HG02642 (cell line): ENCODE results near the gene ARAP2.

Source experiments
- ATAC-seq: cut with Tn5 transposase; IDR thresholded peaks from one replicate; pipeline ENCODE4 v1.9.1; 2021; ENCODE audit warnings: mild to moderate bottlenecking; ENCODE audit not compliant: unreplicated experiment, poor library complexity

Gene ARAP2

DNA sequence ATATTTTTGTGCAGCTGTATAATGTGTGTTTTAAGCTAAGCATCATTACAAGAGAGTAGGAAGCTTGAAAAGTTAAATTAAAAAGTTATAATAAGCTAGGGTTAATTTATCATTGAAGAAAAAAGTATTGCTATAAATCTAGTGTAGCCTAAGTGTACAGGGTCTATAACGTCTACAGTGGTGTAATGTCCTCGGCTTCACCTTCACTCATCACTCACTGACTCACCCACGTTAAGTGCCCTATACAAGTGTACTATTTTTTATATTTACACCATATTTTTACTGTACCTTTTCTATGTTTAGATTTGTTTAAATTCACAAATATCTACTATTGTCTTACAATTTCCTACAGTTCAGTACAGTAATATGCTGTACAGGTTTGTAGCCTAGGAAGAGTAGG is 23.5 kb downstream of the ARAP2 start:
- ATAC-seq = no peak

DNA sequence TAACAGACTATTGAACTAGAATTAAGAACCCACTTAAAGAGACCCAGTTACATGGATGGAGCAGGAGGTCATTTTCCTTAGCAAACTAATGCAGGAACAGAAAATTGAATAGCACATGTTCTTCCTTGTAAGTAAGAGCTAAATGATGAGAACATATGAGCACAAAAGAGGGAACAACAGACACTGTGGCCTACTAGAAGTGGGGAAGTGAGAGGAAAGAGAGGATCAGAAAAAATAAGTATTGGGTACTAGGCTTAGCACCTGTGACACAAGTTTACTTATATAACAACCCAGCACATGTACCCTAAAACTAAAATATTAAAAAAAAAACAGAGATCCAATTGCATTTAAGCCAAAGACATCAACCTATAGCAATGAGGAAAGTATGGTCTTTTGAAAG is 26.2 kb downstream of the ARAP2 start:
- peak; percentile 74 for ATAC-seq

DNA sequence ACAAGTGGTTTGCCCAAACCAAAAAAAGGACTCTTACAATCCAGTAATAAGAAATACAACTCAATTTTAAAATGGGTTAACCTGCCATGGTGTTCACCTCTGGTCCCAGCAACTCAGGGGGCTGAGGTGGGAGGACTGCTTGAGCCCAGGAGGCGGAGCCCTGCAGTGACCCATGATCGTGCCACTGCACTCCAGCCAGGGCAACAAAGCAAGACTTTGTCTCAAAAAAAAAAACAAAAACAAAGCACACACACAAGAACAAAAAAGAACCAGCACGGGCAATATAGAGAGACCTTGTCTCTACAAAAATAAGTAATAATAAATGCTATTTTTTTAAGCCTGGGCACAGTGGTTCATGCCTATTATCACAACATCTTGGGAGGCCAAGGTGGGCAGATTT is 28.7 kb downstream of the ARAP2 start:
- ATAC-seq = no peak

DNA sequence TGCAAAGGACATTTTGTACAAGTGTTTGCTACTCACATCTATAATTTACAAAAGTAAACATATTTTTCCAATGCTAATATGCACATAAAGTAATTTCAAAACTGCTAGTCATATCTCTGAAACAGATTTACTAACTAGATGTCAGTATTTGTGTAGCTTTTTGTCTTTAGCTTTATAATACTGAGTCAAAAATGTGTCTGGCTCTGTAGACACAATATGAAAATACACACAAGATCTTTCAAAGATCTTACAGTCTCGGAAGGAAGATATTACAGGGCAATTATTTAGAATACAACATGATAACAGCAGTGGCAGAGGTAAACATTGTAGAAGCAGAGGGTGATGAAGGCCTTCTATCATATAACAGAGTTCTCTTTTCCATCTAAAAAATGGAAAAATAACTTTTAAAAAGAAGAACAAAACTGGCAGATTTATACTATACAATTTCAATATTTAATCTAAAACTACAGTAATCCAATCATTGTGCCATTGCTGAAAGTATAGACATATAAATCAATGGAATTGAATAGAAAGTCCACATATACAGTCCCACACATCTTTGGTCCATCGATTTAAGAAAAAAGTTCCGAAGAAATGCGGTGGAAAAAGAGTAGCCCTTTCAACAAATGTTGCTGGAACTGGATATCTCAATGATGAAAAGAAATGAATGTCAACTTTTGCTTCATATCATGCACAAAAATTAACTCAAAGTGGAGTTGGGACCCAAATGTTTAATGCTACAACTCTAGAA is 29.4 kb downstream of the ARAP2 start:
- ATAC-seq = no peak

DNA sequence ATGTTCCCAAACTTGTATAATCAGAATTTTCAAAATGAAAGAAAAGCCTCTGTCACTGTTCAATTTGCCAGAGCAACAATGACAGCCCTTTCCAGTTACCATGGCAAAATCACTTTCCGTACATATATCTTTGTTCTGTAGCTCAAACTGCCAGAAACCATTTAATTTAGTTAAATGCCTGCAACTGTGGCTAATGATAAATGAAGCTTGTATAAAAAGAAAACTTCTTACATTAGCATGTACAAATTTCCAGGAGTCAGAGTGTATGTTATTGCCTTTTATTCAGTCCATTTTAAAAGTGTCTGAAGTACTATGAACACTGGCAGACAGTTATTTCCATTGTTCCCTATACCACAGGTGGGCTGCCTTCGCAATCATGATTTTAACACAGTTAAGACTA is 30.3 kb downstream of the ARAP2 start:
- no peak for ATAC-seq

DNA sequence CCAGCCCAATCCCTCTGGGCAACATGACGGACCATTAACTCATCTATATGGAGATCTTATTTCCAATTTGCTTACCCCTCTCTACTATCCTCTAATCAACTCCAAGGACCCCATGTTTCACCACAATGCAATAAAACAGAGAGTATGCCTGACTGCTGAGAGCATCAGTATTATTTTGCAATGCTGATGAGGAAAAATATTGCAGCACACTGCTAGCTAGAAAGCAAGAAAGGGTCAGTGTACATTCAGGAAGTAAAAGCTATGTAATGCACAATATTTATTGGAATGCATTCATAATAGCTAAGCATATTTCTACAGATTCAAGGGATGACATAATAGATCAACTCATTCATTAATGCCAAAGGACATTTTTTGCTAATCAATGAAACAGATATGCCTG is 33.2 kb downstream of the ARAP2 start:
- ATAC-seq = no peak

DNA sequence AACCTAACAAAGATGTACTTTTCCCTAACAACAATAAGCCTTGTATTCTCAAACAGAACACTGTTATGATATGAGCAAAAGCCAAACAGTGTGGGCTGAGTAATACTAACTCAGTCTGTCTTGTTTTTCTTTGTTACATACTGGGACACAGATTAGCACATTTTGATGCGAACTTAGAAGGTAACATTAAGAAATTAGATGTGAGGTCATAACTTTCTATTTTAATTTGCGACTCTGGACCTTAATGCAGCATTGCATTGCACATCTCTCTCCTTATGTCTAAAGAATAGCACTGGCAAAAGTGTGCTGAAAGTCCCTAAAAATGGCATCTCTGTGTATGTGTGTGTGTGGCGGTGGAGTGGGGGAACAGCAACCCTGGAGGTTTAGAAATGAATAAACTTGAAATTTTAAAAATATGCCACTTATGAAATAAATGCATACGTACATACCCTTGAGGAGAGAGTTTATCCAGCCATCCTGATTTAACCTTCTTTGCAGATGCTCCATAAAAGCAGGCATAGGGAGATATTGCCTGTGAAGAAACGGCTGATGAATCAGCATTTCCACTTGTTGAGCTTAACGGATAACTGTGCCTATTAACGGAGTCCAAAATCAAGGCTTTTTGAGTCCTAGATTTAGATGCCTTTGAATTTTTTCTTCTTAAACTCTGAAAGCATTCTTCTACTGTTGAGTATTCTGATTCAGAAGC is 34.2 kb downstream of the ARAP2 start:
- peak; percentile 53 for ATAC-seq

DNA sequence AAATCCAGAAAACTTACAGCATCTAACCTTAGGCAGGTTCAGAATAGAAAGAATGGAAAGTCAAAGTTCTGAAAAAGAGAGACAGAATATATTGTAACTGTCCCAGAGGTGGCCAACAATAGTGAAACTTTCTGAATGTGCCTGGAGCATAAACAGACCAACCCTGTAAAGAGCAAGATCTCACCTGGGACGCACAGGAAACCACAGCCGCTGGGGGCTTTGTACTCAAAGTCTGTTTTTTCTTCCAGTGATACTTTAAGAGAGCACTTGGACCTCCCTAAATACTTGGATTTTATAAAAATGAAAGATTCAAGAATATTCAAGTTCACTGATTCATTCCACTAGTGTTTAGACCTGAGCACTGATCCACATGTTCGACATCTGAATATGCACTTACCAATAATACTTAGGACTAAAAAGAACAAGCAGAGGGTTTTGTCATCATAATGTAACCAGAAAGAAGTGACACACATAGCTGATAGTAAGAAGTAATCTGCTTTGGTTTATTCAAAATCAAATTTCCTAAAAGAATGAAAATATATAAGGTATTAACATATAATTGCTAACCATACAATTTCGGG is 35.3 kb downstream of the ARAP2 start:
- peak; percentile 85 for ATAC-seq

DNA sequence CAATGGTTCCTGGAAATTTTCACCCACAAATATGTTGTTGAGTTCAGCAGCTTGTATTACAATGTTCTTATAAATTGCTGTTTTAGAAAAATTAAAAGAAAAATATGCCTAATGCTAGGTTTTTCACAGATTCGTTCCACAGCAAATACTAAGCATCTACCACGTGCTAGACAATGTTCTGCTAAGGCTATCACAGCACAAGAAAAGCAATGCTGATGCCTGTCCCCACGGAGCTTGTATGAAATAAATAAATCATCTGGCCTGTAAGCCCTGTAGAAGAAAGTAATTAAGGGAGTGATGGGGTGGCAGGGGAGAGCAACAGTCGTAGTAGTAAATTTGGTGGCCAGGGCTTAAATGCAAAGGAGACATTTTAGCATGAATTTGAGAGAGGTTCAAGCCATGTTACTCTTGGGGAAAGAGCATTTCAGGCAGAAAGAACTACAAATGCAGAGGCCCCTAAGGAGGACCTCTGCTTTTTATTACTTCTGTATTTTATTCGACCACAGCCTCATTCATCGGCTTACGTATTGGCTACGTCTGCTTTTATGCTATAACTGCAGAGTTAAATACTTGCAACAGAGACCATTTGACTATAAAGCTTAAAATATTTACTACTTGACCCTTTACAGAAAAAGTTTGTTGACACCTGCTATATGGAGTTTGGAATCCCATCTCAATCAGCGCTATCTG is 36.3 kb downstream of the ARAP2 start:
- no peak for ATAC-seq

DNA sequence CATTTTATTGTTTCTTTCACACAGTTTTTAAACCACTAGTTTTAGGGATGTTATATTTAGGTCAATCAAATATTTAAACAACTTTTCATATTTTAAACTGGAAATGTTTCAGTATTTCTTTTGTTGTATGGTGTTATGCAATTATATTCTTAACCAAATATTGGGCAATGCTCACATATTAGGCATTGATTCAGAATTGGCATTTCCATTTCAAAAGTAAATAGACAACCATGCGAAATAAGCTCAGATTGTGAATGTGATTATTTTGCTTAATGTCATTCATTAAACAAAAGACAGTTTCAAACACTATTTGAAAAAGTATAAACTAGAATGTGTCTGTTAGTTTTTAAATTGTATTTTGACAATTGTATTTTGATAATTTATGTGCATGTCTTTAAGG is 36.9 kb downstream of the ARAP2 start:
- ATAC-seq = no peak

DNA sequence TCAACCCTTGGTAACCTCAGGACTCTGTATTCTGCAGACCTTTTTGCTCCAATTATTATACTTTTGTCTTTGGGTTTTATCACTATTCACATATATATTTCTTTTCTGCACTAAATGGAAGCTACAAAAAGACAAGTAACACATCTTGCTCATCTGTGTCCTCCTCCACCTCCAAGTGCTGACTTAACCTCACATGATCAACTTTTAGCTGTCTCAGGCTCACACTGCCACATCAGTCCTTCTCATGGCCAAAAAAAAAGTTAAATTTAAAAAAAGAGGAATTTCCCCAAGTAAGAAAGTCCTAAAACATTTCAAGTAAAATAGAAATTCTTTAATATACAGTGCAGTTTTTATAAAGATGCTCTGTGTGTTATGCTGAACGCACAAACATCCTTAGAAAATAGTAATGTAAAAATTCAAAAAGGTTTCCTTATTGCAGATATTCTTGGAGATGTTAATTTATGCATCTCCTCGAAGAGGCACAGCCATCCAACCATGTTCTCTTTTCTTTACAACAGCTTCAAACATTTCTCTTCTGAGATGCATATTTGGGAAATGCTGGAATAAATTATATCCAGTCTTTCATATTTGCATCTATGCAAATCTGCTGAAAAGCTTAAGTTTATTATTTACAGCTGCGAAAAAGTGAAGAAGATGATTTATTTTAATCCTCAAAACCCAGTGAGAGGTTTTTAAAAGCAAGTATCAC is 37.6 kb downstream of the ARAP2 start:
- ATAC-seq = no peak

DNA sequence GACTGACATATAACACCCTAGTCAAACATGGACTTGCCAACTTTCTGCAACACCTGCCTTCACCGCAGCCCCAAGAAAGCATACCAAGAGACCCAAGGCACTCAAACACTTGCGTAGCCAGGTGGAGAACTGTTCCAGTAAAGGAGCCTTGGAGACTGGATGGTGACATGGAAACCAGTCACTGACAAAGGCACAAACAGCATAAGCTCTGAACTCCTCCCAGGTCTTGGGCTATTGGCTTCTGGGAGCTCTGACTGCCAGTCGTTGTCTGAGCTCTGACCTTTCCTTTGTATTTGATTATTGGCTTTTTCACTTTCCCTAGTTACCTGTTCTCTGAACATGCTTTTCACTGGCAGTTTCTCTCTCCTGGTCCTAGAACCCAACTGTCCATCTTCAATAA is 38.3 kb downstream of the ARAP2 start:
- ATAC-seq = no peak

DNA sequence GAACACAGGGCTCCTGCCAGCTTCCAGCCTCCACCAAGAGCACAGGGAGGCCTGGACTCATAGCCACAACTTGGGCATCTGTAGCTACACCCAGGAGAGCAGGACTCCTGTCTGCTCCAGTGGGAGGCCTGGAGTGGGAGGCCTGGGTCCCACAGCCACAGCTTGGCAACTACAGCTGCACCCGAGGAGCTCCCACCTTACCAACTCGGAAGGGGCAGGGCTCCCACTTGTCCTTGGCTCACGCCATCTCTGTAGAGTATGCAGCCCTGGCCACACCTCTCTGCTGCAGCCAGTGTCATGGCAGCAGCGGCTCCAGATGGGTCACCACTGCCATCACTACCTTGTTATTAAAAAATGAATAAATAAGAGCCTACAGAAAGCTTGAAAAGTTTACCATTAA is 45.5 kb downstream of the ARAP2 start:
- ATAC-seq = no peak

DNA sequence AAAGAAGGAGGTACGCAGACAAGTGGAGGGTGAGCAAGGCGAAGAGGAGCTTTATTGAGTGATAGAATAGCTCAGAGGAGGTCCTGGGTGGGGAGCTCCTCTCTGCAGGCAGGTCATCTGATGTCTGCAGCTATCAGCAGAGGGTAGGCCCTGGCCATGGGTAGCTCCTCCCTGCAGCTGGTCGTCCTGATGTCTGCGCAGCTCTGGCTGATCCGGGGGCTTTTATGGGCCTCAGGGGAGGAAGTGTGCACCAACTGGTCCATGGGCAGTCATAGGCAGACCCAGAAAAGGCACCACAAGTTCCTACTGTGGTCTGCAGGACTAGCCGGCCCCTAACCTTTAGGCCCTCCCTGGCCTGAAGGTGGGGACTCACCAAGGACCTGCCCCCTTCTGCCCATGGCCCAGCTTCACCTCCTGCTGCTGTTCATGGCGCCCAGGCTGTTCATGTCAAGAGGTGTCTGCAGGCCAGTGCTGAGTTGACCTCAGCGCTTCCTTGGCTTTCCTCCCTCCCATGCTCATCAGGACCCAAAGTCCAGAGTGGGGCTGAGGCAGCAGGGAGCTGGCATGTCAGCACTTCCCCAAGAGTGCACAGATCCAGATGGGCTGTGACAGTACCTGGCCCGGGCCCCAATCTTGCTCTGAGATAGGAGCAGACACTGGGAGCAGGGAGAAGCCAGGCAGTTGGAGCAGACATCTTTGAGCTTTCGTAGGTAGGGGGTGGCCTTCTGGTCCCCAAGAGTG is 46.1 kb downstream of the ARAP2 start:
- ATAC-seq = no peak

DNA sequence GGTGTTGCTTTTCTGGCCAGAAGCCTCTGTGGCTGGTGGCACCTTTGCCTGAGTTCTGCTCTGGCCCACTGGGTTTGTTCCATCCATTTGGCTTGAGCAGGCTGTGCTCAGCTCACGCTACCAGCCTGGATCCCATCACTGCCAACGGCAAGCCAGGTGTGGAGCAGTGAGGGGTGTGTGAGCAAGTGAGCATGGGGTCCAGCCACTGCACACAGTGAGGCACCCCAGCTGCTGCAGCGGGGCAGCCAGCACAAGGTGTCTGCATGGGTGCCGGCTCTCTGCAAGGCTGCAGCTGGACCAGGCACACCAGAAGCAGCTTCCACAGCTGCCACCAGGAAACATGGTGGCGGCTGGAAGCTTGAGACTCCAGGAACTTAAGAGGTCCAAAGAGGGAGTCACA is 46.8 kb downstream of the ARAP2 start:
- ATAC-seq = no peak

DNA sequence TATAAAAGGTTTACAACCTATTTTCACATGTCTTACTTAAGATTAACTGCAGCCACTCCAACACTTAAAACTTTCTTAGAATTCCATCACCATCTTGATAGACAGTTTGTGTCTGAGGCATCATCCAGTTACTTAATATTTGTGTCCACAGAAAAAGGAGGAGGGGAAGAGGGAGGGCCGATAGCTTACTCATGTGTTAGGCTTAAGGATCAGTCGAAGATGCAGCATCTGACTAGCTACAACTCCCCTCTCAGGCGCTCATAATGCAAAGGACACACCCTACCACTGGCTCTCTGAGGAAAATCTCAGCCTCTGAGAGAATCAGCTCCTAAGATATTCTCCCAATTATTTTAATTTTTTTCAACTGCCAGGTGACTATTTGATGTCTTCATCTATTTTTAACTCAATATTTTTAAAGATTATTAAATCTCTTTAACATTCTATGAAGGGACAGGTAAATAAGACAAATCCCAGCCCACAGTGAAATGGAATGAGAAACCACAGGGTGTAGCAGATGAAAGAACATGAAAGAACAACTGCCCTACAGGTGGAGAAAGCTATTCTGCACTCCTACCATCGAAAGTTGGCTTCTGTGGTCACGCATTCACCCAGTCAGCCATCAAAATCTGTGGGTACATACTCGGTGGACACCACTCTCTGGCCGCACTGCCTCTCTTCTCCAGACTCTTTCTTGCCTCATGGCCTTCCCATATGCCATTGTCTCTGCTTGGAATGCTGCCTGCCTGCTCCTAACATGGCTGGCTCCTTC is 48.0 kb downstream of the ARAP2 start:
- ATAC-seq = no peak

DNA sequence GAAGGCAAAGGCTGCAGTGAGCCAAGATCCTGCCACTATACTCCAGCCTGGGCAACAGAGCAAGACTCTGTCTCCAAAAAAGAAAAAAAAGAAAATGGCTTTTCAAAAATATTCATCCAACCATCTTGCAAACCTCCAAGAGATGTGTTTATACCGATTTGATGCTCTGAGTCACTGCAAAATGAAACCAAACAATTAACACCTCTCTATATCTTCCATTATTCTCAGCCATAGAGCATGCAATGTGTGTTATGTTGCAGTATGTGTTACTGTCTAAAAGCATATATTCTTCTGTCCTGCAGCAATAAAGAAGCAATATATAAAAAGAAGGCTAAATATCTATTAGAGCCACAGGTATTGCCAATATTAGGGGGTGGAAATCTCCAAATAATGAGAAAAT is 51.4 kb downstream of the ARAP2 start:
- ATAC-seq = no peak

DNA sequence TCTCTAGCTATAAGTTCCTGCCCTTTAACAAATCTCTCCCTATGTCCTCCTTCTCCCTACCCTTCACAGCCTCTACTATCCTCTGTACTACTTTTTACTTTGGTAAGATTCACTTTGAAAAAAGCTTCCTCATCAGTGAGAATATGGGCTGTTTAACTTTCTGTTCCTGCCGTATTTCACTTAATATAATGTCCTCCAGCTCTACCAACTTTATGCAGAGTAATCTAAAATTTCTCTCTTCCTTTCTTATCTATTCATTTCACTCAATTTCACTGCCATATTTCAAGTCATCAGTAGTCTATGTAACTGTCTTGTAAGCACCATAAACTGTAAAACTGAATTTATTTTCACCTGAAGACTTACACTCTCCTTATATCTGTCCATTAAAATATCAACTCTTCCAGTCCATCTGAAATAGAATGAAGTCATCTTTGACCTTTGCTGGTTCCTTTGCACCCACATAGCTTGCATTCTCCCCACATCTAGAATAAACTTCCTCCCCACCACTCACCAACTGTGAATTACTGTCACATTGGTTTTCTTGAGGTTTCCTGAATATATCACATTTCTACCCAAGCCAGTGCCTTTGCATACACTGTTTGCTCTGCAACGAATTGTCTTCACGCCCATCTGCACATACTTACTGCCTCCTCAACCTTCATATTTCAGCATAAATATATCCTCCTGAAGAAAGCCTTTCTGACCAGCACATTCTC is 54.6 kb downstream of the ARAP2 start:
- ATAC-seq = peak; percentile 68
